ENCODE results near the gene SLC36A2. TPM values are rescaled to one million over a fixed set of nuclear protein-coding genes. Genes with fewer than 3 reads are reported as not detected.

The SLC36A2 gene
- total and polyA plus RNA-seq, 2 donors (not counting 1 experiment from before 2014, with no cell fraction given): not detected

DNA sequence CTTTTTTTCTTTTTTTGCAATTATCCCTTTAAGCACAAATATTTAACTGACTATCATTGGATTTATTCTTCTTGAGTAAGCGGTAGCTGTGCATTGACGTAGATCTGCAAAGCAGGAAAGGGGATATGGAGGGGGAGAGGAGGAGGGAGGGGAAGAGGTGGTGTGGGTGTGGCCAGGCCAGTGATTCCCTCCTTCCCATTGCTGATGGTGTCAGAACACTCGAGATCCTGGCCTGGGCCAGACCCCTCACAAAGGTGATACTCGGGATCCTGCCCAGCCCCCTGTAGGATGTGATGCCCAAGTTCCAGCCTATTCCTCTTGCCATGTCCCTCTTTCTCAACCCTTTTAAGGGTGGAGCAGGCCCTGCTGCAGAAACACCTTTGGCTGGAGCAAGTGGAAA is 53.7 kb downstream of the SLC36A2 start:
- H3K4me1 ChIP-seq (ENCODE audit: control insufficient read depth, extremely low read depth, insufficient read depth, low read length): no peaks in the 10 kb centered on the region
- H3K79me2 ChIP-seq (ENCODE audit: control insufficient read depth, insufficient read depth, low read length): no peaks in the 10 kb centered on the region
- H3K27ac ChIP-seq (ENCODE audit: insufficient read depth, low read length): no peak overlapping the region
- H3K9me3 ChIP-seq (ENCODE audit: control insufficient read depth, insufficient read depth, low read depth, low read length): no peaks in the 10 kb centered on the region
- H4K20me1 ChIP-seq (ENCODE audit: control insufficient read depth, extremely low read depth, insufficient read depth, low read length): no peaks in the 10 kb centered on the region
- H3K9ac ChIP-seq (ENCODE audit: insufficient read depth, low read length): no peak overlapping the region
- no peak overlapping the region for H3K4me3 ChIP-seq (replicated peaks in 1 of 4; ENCODE audit: control extremely low read depth in 1 of 4, insufficient read depth in 1 of 4, low read depth in 3 of 4, low read length in 4 of 4)
- H3K4me2 ChIP-seq (ENCODE audit: extremely low read depth, insufficient read depth, low read length): no peak overlapping the region
- H2AFZ ChIP-seq (ENCODE audit: low read length): no peak overlapping the region
- no peaks in the 10 kb centered on the region for H3K36me3 ChIP-seq (ENCODE audit: control insufficient read depth, insufficient read depth, low read length)
- no peak for DNase-seq (ENCODE audit: low read depth in 2 of 2)
- no peaks in the 10 kb centered on the region for H3K27me3 ChIP-seq (ENCODE audit: control insufficient read depth, insufficient read depth, low read length)
- no peak for TF ChIP-seq EZH2 (IDR thresholded peaks at IDR 0.05; ENCODE audit: low read length, missing control alignments)
- TF ChIP-seq CTCF (conservative IDR thresholded peaks at IDR 0.05 in 1 of 2, IDR thresholded peaks at IDR 0.05 in 1 of 2; ENCODE audit: low read depth in 1 of 2, low read length in 2 of 2): no peak

GRCh38 chr5:151288180-151288579 is 59.2 kb downstream of the SLC36A2 start:
- Histone ChIP-seq H3K27ac (ENCODE audit: insufficient read depth, low read length) (no peak overlapping the region), H3K27me3 (ENCODE audit: control insufficient read depth, insufficient read depth, low read length) (peaks cover 3% of the 10 kb centered on the region), H3K4me2 (ENCODE audit: extremely low read depth, insufficient read depth, low read length) (no peak overlapping the region), H3K79me2 (ENCODE audit: control insufficient read depth, insufficient read depth, low read length) (no peaks in the 10 kb centered on the region), H3K36me3 (ENCODE audit: control insufficient read depth, insufficient read depth, low read length) (no peaks in the 10 kb centered on the region), H3K4me1 (ENCODE audit: control insufficient read depth, extremely low read depth, insufficient read depth, low read length) (no peaks in the 10 kb centered on the region), H3K9ac (ENCODE audit: insufficient read depth, low read length) (no peak overlapping the region), H4K20me1 (ENCODE audit: control insufficient read depth, extremely low read depth, insufficient read depth, low read length) (no peaks in the 10 kb centered on the region), H3K4me3 (replicated peaks in 1 of 4; ENCODE audit: control extremely low read depth in 1 of 4, insufficient read depth in 1 of 4, low read depth in 3 of 4, low read length in 4 of 4) (no peak overlapping the region), H2AFZ (ENCODE audit: low read length) (no peak overlapping the region), H3K9me3 (ENCODE audit: control insufficient read depth, insufficient read depth, low read depth, low read length) (no peaks in the 10 kb centered on the region)
- no peak for DNase-seq (ENCODE audit: low read depth in 2 of 2)
- TF ChIP-seq EZH2 (IDR thresholded peaks at IDR 0.05; ENCODE audit: low read length, missing control alignments): no peak
- no peak for TF ChIP-seq CTCF (conservative IDR thresholded peaks at IDR 0.05 in 1 of 2, IDR thresholded peaks at IDR 0.05 in 1 of 2; ENCODE audit: low read depth in 1 of 2, low read length in 2 of 2)

DNA sequence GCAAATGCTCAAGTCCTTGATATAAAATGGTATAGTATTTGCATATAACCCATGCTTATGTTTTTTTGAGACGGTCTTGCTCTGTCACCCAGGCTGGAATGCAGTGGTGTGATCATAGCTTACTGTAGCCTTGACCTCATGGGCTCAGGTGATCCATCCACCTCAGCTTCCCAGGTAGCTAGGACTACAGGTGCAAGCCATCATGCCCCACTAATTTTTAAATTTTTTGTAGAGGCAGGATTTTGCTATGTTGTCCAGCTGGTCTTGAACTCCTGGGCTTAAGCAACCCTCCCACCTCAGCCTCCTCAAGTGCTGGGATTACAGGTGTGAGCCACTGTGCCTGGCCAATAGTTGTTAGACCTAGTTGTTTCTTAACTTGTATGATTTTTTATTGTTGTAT is 61.1 kb downstream of the SLC36A2 start:
- Histone ChIP-seq H3K4me1 (ENCODE audit: control insufficient read depth, extremely low read depth, insufficient read depth, low read length) (no peaks in the 10 kb centered on the region), H3K27me3 (ENCODE audit: control insufficient read depth, insufficient read depth, low read length) (peaks cover 3% of the 10 kb centered on the region), H3K9me3 (ENCODE audit: control insufficient read depth, insufficient read depth, low read depth, low read length) (no peaks in the 10 kb centered on the region), H2AFZ (ENCODE audit: low read length) (no peak overlapping the region), H3K27ac (ENCODE audit: insufficient read depth, low read length) (no peak overlapping the region), H3K4me2 (ENCODE audit: extremely low read depth, insufficient read depth, low read length) (no peak overlapping the region), H3K9ac (ENCODE audit: insufficient read depth, low read length) (no peak overlapping the region), H4K20me1 (ENCODE audit: control insufficient read depth, extremely low read depth, insufficient read depth, low read length) (no peaks in the 10 kb centered on the region), H3K4me3 (replicated peaks in 1 of 4; ENCODE audit: control extremely low read depth in 1 of 4, insufficient read depth in 1 of 4, low read depth in 3 of 4, low read length in 4 of 4) (no peak overlapping the region), H3K79me2 (ENCODE audit: control insufficient read depth, insufficient read depth, low read length) (no peaks in the 10 kb centered on the region), H3K36me3 (ENCODE audit: control insufficient read depth, insufficient read depth, low read length) (no peaks in the 10 kb centered on the region)
- TF ChIP-seq EZH2 (IDR thresholded peaks at IDR 0.05; ENCODE audit: low read length, missing control alignments) (no peak), CTCF (conservative IDR thresholded peaks at IDR 0.05 in 1 of 2, IDR thresholded peaks at IDR 0.05 in 1 of 2; ENCODE audit: low read depth in 1 of 2, low read length in 2 of 2) (no peak)
- DNase-seq (ENCODE audit: low read depth in 2 of 2): no peak
